ENCODE measurements around the gene ARNT2.

- TF ChIP-seq EZH2 (IDR thresholded peaks at IDR 0.05; ENCODE audit: borderline replicate concordance, low read length), result no peak
- no peak for TF ChIP-seq CTCF (IDR thresholded peaks at IDR 0.05; ENCODE audit: low read length)
These were observed 161.8 kb downstream of the ARNT2 start for GRCh38 chr15:80565988-80566387.

Measured in OCI-LY1 (cell line).